H1 (cell line): ENCODE results near the gene YOD1. TPM values are rescaled to one million over a fixed set of nuclear protein-coding genes. Genes with fewer than 3 reads are reported as not detected.

Source experiments
- CTCF ChIA-PET: fragments of 300-600 bp; sonication (Branson Sonifier 250); formaldehyde crosslinking; loops from one replicate; lab custom pipeline; 2021; ENCODE audit not compliant: partially characterized antibody; lab: Charles Lee
- POLR2A ChIA-PET: fragments of 300-600 bp; sonication (Branson Sonifier 250); formaldehyde crosslinking; loops from one replicate; lab custom pipeline; 2021; ENCODE audit warnings: inconsistent platforms; ENCODE audit not compliant: partially characterized antibody; lab: Charles Lee
- DNase-seq, 2 experiments: peaks; one replicate each; pipeline versions ENCODE4 v3.0.0 to v3.0.0-alpha.2; 2010 to 2022; ENCODE audit warnings: low spot score in 2 of 2, low read depth in 1 of 2, mixed read lengths in 1 of 2
- FAIRE-seq: peaks from 2 replicates; lab custom pipeline; 2011; peaks lifted over from hg19 to GRCh38; lab: Jason Lieb, UNC
- H2AFZ ChIP-seq: 2 replicates; pipeline ENCODE4 v1.8.1; 2012; ENCODE audit warnings: low read length, inconsistent platforms
- H2AK5ac ChIP-seq: 2 replicates; pipeline ENCODE4 v1.6.1; 2013; ENCODE audit warnings: low read depth, low read length
- H2BK120ac ChIP-seq: replicated peaks from 2 replicates; pipeline ENCODE3; 2013; ENCODE audit warnings: low read depth, low read length, inconsistent platforms
- H2BK12ac ChIP-seq: 2 replicates; pipeline ENCODE4 v1.6.1; 2013; ENCODE audit warnings: low read depth, low read length
- H2BK15ac ChIP-seq: 2 replicates; pipeline ENCODE4 v1.6.1; 2013; ENCODE audit warnings: low read length
- H2BK20ac ChIP-seq: 2 replicates; pipeline ENCODE4 v1.6.1; 2013; ENCODE audit warnings: low read length
- H2BK5ac ChIP-seq: 2 replicates; pipeline ENCODE4 v1.6.1; 2013; ENCODE audit warnings: low read depth, low read length
- H3K14ac ChIP-seq: 2 replicates; pipeline ENCODE4 v1.6.1; 2013; ENCODE audit warnings: inconsistent platforms; ENCODE audit not compliant: insufficient read length
- H3K18ac ChIP-seq: 2 replicates; pipeline ENCODE4 v1.6.1; 2013; ENCODE audit warnings: low read length; ENCODE audit errors: extremely low read depth
- H3K23ac ChIP-seq: 2 replicates; pipeline ENCODE4 v1.6.1; 2013; ENCODE audit warnings: inconsistent platforms; ENCODE audit not compliant: insufficient read length
- H3K23me2 ChIP-seq: 2 replicates; pipeline ENCODE4 v1.6.1; 2013; ENCODE audit warnings: low read depth, low read length
- H3K27ac ChIP-seq: 2 replicates; pipeline ENCODE4 v1.6.1; 2011; ENCODE audit warnings: low read depth, low read length, inconsistent platforms
- H3K27me3 ChIP-seq, 4 experiments: replicated peaks in 1 of 4; 1 replicate in 1 of 4; 2 replicates in 3 of 4; pipeline versions ENCODE4 v1.6.1 to v1.8.1; 2011 to 2013; ENCODE audit warnings: low read length in 3 of 4, mild to moderate bottlenecking in 3 of 4, inconsistent platforms in 2 of 4, mixed read lengths in 2 of 4, moderate library complexity in 1 of 4; ENCODE audit not compliant: control insufficient read depth in 3 of 4, insufficient read depth in 3 of 4; ENCODE audit errors: extremely low read depth in 1 of 4
- H3K36me3 ChIP-seq, 4 experiments: 2 replicates each; pipeline versions ENCODE4 v1.6.1 to v1.8.1; 2011 to 2013; ENCODE audit warnings: mild to moderate bottlenecking in 4 of 4, low read length in 3 of 4, moderate library complexity in 2 of 4, control low read depth in 1 of 4, inconsistent platforms in 1 of 4; ENCODE audit not compliant: insufficient read depth in 4 of 4, control insufficient read depth in 2 of 4
- H3K4ac ChIP-seq: replicated peaks from 2 replicates; pipeline ENCODE3; 2013; ENCODE audit warnings: low read length, low read depth, mixed read lengths, inconsistent platforms; ENCODE audit not compliant: insufficient read length
- H3K4me1 ChIP-seq, 4 experiments: replicated peaks in 1 of 4; 1 replicate in 1 of 4; 2 replicates in 3 of 4; pipeline versions ENCODE4 v1.6.1 to v1.8.1; 2011 to 2013; ENCODE audit warnings: low read length in 3 of 4, inconsistent platforms in 2 of 4, mixed read lengths in 1 of 4; ENCODE audit not compliant: insufficient read depth in 4 of 4, control insufficient read depth in 3 of 4
- H3K4me2 ChIP-seq, 2 experiments: 2 replicates each; pipeline versions ENCODE4 v1.6.1 to v1.8.1; 2011 to 2013; ENCODE audit warnings: low read depth in 2 of 2, low read length in 2 of 2, control low read depth in 1 of 2, inconsistent platforms in 1 of 2, mild to moderate bottlenecking in 1 of 2; ENCODE audit not compliant: insufficient read depth in 1 of 2
- H3K4me3 ChIP-seq, 4 experiments: fragments of 200-600, 300-600 bp in 1 of 4; sonication (generic), shearing (Covaris generic), sonication (Bioruptor Twin) in 1 of 4; 2 replicates each; pipeline versions ENCODE4 v1.5.1 to v1.8.1; 2011 to 2016; ENCODE audit warnings: low read length in 4 of 4, low read depth in 3 of 4, control low read depth in 2 of 4, inconsistent platforms in 2 of 4, mild to moderate bottlenecking in 2 of 4, mixed read lengths in 1 of 4, moderate library complexity in 1 of 4; ENCODE audit not compliant: insufficient read depth in 2 of 4; ENCODE audit errors: extremely low read depth in 1 of 4
- H3K56ac ChIP-seq: replicated peaks from 2 replicates; pipeline ENCODE3; 2013; ENCODE audit warnings: low read depth, mild to moderate bottlenecking, mixed read lengths, low read length, inconsistent platforms; ENCODE audit not compliant: insufficient read length
- H3K79me1 ChIP-seq: 2 replicates; pipeline ENCODE4 v1.6.1; 2013; ENCODE audit warnings: low read depth, low read length, control low read depth
- H3K79me2 ChIP-seq, 2 experiments: 2 replicates each; pipeline versions ENCODE4 v1.6.1 to v1.8.1; 2012 to 2013; ENCODE audit warnings: low read length in 2 of 2, mild to moderate bottlenecking in 2 of 2, inconsistent platforms in 1 of 2; ENCODE audit not compliant: insufficient read depth in 2 of 2, control insufficient read depth in 1 of 2
- H3K9ac ChIP-seq, 4 experiments: replicated peaks in 1 of 4; 1 replicate in 1 of 4; 2 replicates in 3 of 4; pipeline versions ENCODE4 v1.6.1 to v1.8.1; 2011 to 2013; ENCODE audit warnings: low read depth in 3 of 4, low read length in 3 of 4, control low read depth in 2 of 4, mild to moderate bottlenecking in 2 of 4, moderate library complexity in 2 of 4, inconsistent platforms in 1 of 4; ENCODE audit errors: extremely low read depth in 1 of 4
- H3K9me3 ChIP-seq, 2 experiments: 2 replicates each; pipeline versions ENCODE4 v1.6.1 to v1.8.1; 2012 to 2013; ENCODE audit warnings: mild to moderate bottlenecking in 2 of 2, moderate library complexity in 2 of 2, control low read depth in 1 of 2, inconsistent platforms in 1 of 2, low read depth in 1 of 2, low read length in 1 of 2, mixed read lengths in 1 of 2; ENCODE audit not compliant: insufficient read depth in 2 of 2
- H4K20me1 ChIP-seq, 2 experiments: replicated peaks in 1 of 2; 2 replicates each; pipeline versions ENCODE3 to v1.8.1; 2011 to 2013; ENCODE audit warnings: inconsistent platforms in 2 of 2, low read length in 2 of 2, mild to moderate bottlenecking in 1 of 2; ENCODE audit not compliant: insufficient read depth in 2 of 2, control insufficient read depth in 1 of 2
- H4K5ac ChIP-seq: 2 replicates; pipeline ENCODE4 v1.6.1; 2013; ENCODE audit warnings: low read length, low read depth, mixed read lengths, inconsistent platforms; ENCODE audit not compliant: insufficient read length
- H4K8ac ChIP-seq: 2 replicates; pipeline ENCODE4 v1.8.0; 2013; ENCODE audit warnings: mild to moderate bottlenecking, moderate library complexity, low read length, inconsistent platforms; ENCODE audit not compliant: insufficient read depth; ENCODE audit errors: extremely low read depth
- H4K91ac ChIP-seq: replicated peaks from 2 replicates; pipeline ENCODE3; 2013; ENCODE audit warnings: low read length, mixed read lengths, inconsistent platforms; ENCODE audit not compliant: insufficient read length
- BCL11A ChIP-seq, 2 experiments: IDR thresholded peaks; one replicate each; pipeline ENCODE4 v1.6.1; 2011; ENCODE audit warnings: low read depth in 2 of 2, low read length in 2 of 2, mild to moderate bottlenecking in 2 of 2
- CBX5 ChIP-seq: fragments of 300-800, 300-1000 bp; sonication (generic); IDR thresholded peaks from 2 replicates; pipeline ENCODE4 v1.7.1; 2016; ENCODE audit warnings: antibody characterized with exemption, low read length, low read depth
- EZH2 ChIP-seq: fragments of 200-600 bp; sonication (generic); IDR thresholded peaks from 2 replicates; pipeline ENCODE4 v1.7.1; 2012; ENCODE audit warnings: low read depth, mild to moderate bottlenecking, moderate library complexity, low read length, inconsistent platforms; ENCODE audit not compliant: severe bottlenecking
- HDAC2 ChIP-seq, 2 experiments: fragments of 300-600 bp in 1 of 2; sonication (generic) in 1 of 2; IDR thresholded peaks; 2 replicates each; pipeline ENCODE4 v1.6.1; 2011 to 2012; ENCODE audit warnings: low read depth in 2 of 2, low read length in 2 of 2, mild to moderate bottlenecking in 2 of 2, moderate library complexity in 2 of 2, borderline replicate concordance in 1 of 2, inconsistent platforms in 1 of 2
- KDM1A ChIP-seq: fragments of 200-600, 300-600 bp; sonication (generic); IDR thresholded peaks from 2 replicates; pipeline ENCODE4 v1.7.1; 2016; ENCODE audit warnings: mild to moderate bottlenecking, low read length, borderline replicate concordance
- KDM4A ChIP-seq: IDR thresholded peaks from one replicate; pipeline ENCODE4 v1.7.1; 2012; ENCODE audit warnings: low read depth, mild to moderate bottlenecking, moderate library complexity, low read length, inconsistent platforms; ENCODE audit not compliant: severe bottlenecking
- POLR2A ChIP-seq, 2 experiments: IDR thresholded peaks; 1 replicate in 1 of 2; 2 replicates in 1 of 2; pipeline ENCODE4 v1.6.1; 2011; ENCODE audit warnings: low read depth in 2 of 2, low read length in 2 of 2, mild to moderate bottlenecking in 2 of 2; ENCODE audit errors: control extremely low read depth in 1 of 2
- SAP30 ChIP-seq: fragments of 300-600 bp; sonication (generic); IDR thresholded peaks from 2 replicates; pipeline ENCODE4 v1.7.1; 2012; ENCODE audit warnings: low read length, moderate library complexity, mild to moderate bottlenecking, inconsistent platforms; ENCODE audit not compliant: insufficient read depth, insufficient replicate concordance
- SIRT6 ChIP-seq: IDR thresholded peaks from one replicate; pipeline ENCODE4 v1.7.1; 2012; ENCODE audit warnings: low read length, inconsistent platforms
- SP1 ChIP-seq: IDR thresholded peaks from 2 replicates; pipeline ENCODE4 v1.6.1; 2011; ENCODE audit warnings: low read depth, low read length
- TAF7 ChIP-seq: optimal IDR thresholded peaks from 2 replicates; pipeline ENCODE3; 2011; ENCODE audit warnings: low read depth, mild to moderate bottlenecking, inconsistent platforms, low read length, moderate library complexity, borderline replicate concordance
- TBP ChIP-seq: IDR thresholded peaks from 2 replicates; pipeline ENCODE4 v1.6.1; 2011; ENCODE audit warnings: low read depth, low read length, improper control_type of control experiment
- ZNF274 ChIP-seq: IDR thresholded peaks from 2 replicates; pipeline ENCODE4 v1.7.0; 2012; ENCODE audit warnings: low read length, borderline replicate concordance; ENCODE audit errors: extremely low read depth
- WGBS, 2 experiments: shearing (Covaris generic) in 1 of 2; methylation state at CpG; one replicate each; pipeline versions ENCODE4 v1.1.6 to v1.1.7; 2013 to 2015; ENCODE audit warnings: low lambda C conversion rate in 2 of 2, mixed read lengths in 2 of 2, inconsistent platforms in 1 of 2, low coverage in 1 of 2, missing lambda C conversion rate in 1 of 2; ENCODE audit not compliant: insufficient replicate concordance in 2 of 2, insufficient coverage in 1 of 2, insufficient read length in 1 of 2; ENCODE audit errors: extremely low coverage in 1 of 2, missing lambda C conversion rate in 1 of 2; 5-methylcytosine and 5-hydroxymethylcytosine counted together
- polyA plus RNA-seq, 7 experiments: library from polyadenylated mRNA; depleted of rRNA in 3 of 7; stranded (reverse) in 5 of 7; unstranded in 2 of 7; fragments of >200 nt in 5 of 7; fragments of 200-250 nt in 2 of 7; gene quantifications; 1 replicate in 5 of 7; 2 replicates in 1 of 7; 4 replicates in 1 of 7; pipeline versions ENCODE4 v1.2.1 to v1.2.3, GENCODE V29; 2011 to 2013; ENCODE audit warnings: missing spikeins in 2 of 7, mixed read lengths in 2 of 7
- total RNA-seq: library from RNA; stranded (reverse); fragmentation: NEBNext Ultra II Directional; extraction: Animal tissue kit (Norgen Biotek cat#: 25700); gene quantifications from 2 replicates; pipeline ENCODE4 v1.2.1, GENCODE V29; 2021

Gene YOD1
- total and polyA plus RNA-seq, 2 of the 8 experiments (the other 6 are each of a cell fraction or from before 2014, with no cell fraction given): 1.9 to 11.8 TPM

DNA sequence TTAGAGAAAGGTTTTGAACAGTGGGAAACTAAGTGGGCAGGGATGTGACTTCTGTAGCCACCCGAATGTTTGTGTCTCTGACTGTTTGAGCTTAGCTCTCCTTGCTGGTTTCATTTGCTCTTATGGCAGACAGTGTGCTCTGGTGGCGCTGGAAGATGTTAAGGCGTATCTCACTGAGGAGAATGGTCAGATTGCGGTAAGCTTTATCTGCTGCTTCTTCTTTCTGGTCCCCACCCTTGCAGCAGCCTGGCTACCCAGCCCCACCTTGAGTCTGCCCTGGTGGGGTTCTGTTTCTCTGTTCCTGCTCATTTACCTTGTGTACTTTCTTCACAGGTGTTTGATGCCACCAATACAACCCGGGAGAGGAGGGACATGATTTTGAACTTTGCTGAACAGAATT, 12.0 kb upstream of the YOD1 start:
- Histone ChIP-seq H3K79me1 (no peaks in the 10 kb centered on the region), H2AK5ac (no peak overlapping the region), H3K9ac (no peak overlapping the region), H2AFZ (no peak overlapping the region), H3K56ac (no peak overlapping the region), H4K20me1 (no peaks in the 10 kb centered on the region), H3K23ac (no peak overlapping the region), H3K79me2 (no peaks in the 10 kb centered on the region), H2BK20ac (no peak overlapping the region), H3K18ac (no peak overlapping the region), H3K36me3 (peaks cover 2 to 36% (median 23%) of the 10 kb centered on the region in 4 experiments; a peak in 7 of 8 replicates), H4K8ac (no peak overlapping the region), H2BK120ac (no peak overlapping the region), H2BK5ac (no peak overlapping the region), H3K4me1 (peaks cover 0 to 3% (median 1%) of the 10 kb centered on the region in 4 experiments; a peak in 2 of 7 replicates), H3K4me2 (no peak overlapping the region), H3K9me3 (no peaks in the 10 kb centered on the region), H3K27ac (no peak overlapping the region), H2BK15ac (no peak overlapping the region), H3K4me3 (no peak overlapping the region), H2BK12ac (no peak overlapping the region), H4K5ac (no peak overlapping the region), H3K4ac (no peak overlapping the region), H4K91ac (no peak overlapping the region), H3K14ac (no peak overlapping the region), H3K23me2 (no peaks in the 10 kb centered on the region), H3K27me3 (no peaks in the 10 kb centered on the region)
- CTCF ChIA-PET: no interaction called here
- FAIRE-seq (no peak), DNase-seq (no peak)
- WGBS, 2 experiments: 96% methylated on average over 5 of the region's 5 CpGs; no CpG with 5 or more reads in 1 of the 2 experiments
- POLR2A ChIA-PET: no interaction called here
- TF ChIP-seq KDM4A (no peak), CBX5 (no peak), TAF7 (no peak), SIRT6 (no peak), SAP30 (no peak), TBP (no peak), KDM1A (no peak), SP1 (no peak), POLR2A (IDR thresholded peaks at IDR 0.05; ENCODE audit: control extremely low read depth in 1 of 2, low read depth in 2 of 2, low read length in 2 of 2) (no peak), ZNF274 (no peak), EZH2 (no peak), HDAC2 (IDR thresholded peaks at IDR 0.05; ENCODE audit: borderline replicate concordance in 1 of 2, low read depth in 2 of 2, low read length in 2 of 2) (no peak), BCL11A (IDR thresholded peaks at IDR 0.05; ENCODE audit: low read depth in 2 of 2, low read length in 2 of 2) (no peak)
